ENCODE measurements around the gene SWT1.

Gene SWT1

DNA sequence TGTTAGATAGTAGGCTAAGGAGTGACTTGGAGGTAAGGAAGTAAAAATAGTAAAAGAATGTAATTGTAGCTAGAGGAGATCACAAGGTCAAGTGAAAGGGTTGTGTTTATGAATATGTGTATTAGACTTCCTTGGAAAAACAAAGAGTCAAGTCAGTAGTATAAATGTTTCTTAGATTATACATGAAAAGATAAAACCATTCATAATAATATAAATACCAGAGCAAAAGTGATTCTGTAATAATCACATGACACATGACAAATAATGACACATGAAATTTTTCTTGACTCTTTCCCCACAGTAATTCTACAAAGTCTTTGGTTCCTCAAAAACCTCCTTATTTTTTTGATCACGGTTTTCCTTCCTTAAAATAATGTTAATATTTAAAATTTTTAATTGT, 103.6 kb downstream of the SWT1 start:
- TF ChIP-seq GATA2 (IDR thresholded peaks at IDR 0.05; ENCODE audit: low read depth, low read length) (no peak), GATA3 (IDR thresholded peaks at IDR 0.05; ENCODE audit: low read depth, low read length) (no peak)

DNA sequence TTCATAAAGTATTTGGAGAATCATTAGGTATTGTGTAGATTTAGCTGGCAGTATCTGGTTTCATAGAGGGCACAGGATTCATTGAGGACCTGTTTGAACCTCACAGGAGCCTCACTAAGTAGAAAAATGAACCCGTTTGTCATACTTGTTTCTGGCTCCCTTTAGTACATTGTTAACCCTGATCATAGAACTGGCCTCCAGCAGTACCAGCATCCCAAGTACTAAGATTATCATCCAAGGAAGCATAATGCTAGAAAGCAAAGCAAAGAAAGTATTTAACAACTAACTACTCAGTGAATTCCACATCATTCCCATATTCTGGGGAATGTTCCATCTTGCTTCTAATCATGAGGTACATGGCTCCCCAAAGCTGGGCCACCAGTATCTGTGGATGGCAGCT, 105.2 kb downstream of the SWT1 start:
- TF ChIP-seq GATA3 (IDR thresholded peaks at IDR 0.05; ENCODE audit: low read depth, low read length) (no peak), GATA2 (IDR thresholded peaks at IDR 0.05; ENCODE audit: low read depth, low read length) (no peak)

DNA sequence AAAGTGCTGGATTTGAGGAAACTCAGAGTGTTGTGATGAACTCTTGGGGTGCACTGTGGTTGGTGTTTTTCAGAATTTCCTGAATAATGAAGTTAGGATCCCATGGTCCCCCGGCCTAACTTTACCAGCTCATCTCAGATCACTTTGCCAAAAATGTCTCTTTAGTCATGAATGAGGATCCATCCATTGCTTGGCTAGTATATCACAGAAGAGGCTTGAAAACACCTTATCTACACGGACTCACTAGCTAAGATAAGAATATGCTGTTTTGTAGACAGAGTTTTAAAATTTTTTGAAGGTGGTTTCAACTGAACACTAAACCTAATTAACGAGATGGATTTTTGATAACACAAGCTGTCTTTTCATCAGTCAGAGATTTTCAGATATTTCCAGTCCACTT, 106.3 kb downstream of the SWT1 start:
- TF ChIP-seq GATA3 (IDR thresholded peaks at IDR 0.05; ENCODE audit: low read depth, low read length) (no peak), GATA2 (IDR thresholded peaks at IDR 0.05; ENCODE audit: low read depth, low read length) (no peak)

DNA sequence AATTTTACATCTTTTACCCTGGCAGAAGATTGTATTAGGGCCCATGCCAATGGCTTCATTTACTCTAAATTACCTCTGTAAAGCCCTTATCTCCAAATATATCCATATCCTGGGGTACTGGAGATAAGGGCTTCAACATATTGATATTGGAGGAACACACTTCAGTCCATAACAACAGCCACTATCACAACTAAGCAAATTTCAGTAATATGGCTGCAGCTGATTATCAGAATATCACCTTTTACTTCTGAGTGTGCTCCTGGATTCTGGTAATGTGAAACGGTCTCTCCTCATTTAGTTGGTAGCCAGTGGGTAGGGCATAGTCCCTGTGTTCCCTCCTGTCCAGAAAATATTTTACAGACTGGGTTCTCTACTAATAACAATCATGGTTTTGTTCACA, 106.8 kb downstream of the SWT1 start:
- TF ChIP-seq GATA2 (IDR thresholded peaks at IDR 0.05; ENCODE audit: low read depth, low read length) (peak; percentile 59; the same call in 1 of the 2 replicates), GATA3 (IDR thresholded peaks at IDR 0.05; ENCODE audit: low read depth, low read length) (peak; percentile 34; the same call in 1 of the 2 replicates)

DNA sequence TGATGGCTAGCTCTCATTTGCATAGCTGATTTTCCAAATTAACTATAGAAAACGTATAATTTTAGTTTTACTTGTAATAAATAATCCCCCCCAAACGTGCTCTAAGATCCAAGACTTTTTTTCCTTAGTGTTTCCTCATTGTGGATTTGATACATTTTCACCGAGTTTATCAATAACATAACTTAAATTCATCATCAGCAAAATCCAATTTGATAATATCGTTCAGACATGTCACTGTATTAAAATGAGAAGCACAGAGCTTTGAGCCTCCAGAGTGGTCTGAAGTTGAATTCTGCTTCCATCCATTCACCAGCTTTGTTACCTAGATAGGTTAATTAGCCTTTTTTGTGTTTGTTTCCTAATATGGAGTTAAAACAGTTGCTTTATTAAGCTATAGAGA, 108.3 kb downstream of the SWT1 start:
- TF ChIP-seq GATA3 (IDR thresholded peaks at IDR 0.05; ENCODE audit: low read depth, low read length) (no peak), GATA2 (IDR thresholded peaks at IDR 0.05; ENCODE audit: low read depth, low read length) (no peak)

DNA sequence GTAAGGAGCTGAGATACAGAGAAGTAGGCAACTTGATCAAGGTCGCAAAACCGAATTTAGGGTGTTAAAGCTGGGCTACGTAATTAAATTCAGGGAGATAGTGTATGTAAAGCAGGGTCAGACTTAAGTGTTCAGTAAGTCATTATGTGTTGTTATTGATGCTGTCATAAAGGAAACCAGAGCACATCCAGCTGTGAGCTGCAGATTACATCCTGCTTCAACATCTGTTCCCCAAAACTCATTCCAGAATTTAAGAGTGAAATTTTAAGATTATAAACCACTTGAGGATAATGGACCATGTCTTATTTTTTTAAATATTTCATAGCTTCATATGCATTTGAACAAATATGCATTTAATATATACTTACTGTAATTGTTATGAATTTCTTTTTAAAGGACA, 110.3 kb downstream of the SWT1 start:
- no peak for TF ChIP-seq GATA3 (IDR thresholded peaks at IDR 0.05; ENCODE audit: low read depth, low read length)
- TF ChIP-seq GATA2 (IDR thresholded peaks at IDR 0.05; ENCODE audit: low read depth, low read length): no peak

DNA sequence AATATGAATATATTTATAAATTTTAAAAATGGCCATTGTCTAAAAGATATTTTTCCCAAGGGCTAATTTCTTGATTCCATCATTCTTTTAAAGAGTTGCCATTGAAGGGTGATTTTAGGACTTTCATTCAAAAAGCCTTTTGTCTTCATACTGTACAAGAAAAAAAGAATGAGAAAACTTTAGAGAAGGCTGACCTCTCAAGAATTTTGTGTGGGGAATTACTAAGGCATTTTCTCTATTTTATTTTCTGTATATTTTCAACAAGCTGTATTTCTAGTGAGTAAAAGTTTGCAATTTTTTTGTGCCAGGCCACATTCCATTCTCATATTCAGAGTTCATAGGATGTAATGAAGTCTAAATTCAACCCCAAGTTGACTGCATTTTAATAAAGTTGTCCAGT, 110.7 kb downstream of the SWT1 start:
- TF ChIP-seq GATA3 (IDR thresholded peaks at IDR 0.05; ENCODE audit: low read depth, low read length): no peak
- no peak for TF ChIP-seq GATA2 (IDR thresholded peaks at IDR 0.05; ENCODE audit: low read depth, low read length)

DNA sequence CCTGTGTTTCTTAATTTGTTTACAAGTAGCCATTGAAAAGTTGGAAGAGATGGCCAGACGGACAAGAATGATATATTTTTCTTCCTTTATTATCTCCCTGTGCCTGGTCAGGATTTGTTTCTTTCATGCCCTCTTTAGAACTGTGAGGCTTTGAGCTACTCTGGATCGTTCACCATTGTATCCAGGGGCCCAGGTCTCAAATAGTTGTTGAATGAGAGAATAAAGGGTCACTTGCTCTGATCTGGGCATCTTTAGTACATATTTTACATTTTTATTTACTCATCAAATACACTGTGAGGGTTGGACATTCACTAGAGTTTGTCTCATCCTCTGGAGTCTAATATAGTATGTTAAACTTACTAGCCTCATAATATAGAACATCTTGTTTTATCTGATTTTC, 111.4 kb downstream of the SWT1 start:
- TF ChIP-seq GATA2 (IDR thresholded peaks at IDR 0.05; ENCODE audit: low read depth, low read length) (no peak), GATA3 (IDR thresholded peaks at IDR 0.05; ENCODE audit: low read depth, low read length) (no peak)

DNA sequence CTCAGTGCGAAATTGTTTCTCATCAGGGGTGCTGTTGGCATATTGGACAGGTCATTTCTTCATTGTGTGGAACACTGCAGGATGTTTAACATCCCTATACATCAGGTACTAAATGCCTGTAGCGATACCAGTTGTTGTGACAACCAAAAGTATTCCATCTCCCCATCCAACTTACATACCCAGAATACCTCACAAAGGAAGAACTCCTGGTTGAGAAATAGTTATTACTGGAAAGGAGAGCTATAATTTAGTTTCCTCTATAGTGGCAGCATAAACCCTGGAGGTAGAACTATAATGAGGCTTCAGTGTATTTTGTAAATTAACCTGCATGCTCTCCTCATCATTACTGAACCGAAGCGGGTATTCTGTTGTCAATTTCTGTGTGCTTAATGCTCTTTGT, 115.0 kb downstream of the SWT1 start:
- no peak for TF ChIP-seq GATA3 (IDR thresholded peaks at IDR 0.05; ENCODE audit: low read depth, low read length)
- no peak for TF ChIP-seq GATA2 (IDR thresholded peaks at IDR 0.05; ENCODE audit: low read depth, low read length)

DNA sequence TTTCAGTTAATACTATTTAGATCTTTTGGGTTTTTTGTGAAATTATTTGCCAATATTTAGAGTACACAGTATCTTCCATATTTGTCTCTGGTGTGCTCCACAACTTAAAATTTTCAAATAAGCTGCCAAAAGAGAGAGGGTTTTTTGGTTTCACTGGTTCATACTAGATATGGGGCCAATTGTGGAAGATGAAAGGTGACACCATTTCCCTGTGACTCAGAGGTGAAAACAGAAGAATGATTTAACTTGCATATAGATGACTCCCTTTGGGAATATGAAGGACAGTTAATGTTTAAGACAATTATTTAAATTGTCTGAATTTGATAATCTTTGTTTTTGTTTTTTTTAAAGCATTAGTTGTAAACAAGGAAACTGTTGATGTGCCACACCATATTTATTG, 122.6 kb downstream of the SWT1 start:
- TF ChIP-seq GATA3 (IDR thresholded peaks at IDR 0.05; ENCODE audit: low read depth, low read length) (no peak), GATA2 (IDR thresholded peaks at IDR 0.05; ENCODE audit: low read depth, low read length) (no peak)

DNA sequence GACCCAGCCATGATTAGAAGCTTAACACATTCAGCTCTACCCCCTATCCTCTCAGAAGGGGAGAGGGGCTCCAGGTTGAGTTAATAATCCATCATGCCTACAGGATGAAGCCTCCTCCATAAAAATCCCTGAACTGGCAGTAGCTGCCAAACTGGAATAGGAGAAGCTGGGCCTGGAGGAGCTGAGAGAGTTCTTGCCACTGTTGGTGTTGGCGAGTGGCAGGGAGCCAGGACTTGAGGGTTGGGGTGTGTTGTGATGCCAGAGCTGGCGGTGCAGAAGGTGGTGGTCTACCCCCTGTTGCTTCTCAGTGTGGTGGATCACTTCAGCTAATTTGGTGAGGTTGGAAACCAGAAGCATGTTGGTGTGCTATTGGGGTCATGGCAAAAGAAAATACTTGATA, 123.6 kb downstream of the SWT1 start:
- TF ChIP-seq GATA2 (IDR thresholded peaks at IDR 0.05; ENCODE audit: low read depth, low read length): no peak
- TF ChIP-seq GATA3 (IDR thresholded peaks at IDR 0.05; ENCODE audit: low read depth, low read length): no peak

DNA sequence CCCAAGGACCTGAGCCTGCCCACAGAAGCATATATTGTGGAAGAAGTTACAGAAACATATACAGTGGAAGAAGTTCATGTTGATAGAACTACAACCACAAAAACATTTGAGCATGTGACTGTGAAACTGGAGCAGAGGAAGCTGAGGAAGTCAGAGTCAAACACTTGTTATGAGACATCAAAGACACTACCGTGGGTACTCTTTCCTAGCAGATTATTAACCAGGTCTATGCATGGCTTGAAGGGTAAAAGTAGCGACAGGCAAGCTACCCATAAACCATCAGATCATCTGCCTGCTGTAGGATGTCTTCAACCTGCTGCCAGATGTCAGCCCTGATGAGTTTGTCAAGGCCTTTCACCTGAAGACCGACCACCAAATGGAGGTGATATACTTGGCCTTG, 124.3 kb downstream of the SWT1 start:
- TF ChIP-seq GATA3 (IDR thresholded peaks at IDR 0.05; ENCODE audit: low read depth, low read length) (no peak), GATA2 (IDR thresholded peaks at IDR 0.05; ENCODE audit: low read depth, low read length) (no peak)

DNA sequence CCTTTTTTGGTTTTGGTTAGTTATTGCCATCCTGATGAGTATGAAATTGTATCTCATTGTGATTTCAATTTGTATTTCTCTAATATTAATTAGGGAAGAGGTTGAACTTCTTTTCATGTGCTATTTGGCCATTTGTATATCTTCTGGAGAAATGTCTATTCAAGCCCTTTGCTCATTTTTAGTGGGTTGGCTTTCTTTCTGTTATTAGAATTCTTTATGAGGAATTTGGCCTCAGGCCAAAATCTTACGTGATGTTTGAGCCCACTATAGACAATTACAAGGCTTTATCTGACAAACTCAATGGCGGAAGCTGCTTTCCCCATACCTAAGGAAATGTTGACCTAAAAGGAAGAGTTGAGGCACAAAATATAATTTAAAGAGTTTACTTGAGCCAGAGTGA, 127.1 kb downstream of the SWT1 start:
- no peak for TF ChIP-seq GATA2 (IDR thresholded peaks at IDR 0.05; ENCODE audit: low read depth, low read length)
- no peak for TF ChIP-seq GATA3 (IDR thresholded peaks at IDR 0.05; ENCODE audit: low read depth, low read length)

DNA sequence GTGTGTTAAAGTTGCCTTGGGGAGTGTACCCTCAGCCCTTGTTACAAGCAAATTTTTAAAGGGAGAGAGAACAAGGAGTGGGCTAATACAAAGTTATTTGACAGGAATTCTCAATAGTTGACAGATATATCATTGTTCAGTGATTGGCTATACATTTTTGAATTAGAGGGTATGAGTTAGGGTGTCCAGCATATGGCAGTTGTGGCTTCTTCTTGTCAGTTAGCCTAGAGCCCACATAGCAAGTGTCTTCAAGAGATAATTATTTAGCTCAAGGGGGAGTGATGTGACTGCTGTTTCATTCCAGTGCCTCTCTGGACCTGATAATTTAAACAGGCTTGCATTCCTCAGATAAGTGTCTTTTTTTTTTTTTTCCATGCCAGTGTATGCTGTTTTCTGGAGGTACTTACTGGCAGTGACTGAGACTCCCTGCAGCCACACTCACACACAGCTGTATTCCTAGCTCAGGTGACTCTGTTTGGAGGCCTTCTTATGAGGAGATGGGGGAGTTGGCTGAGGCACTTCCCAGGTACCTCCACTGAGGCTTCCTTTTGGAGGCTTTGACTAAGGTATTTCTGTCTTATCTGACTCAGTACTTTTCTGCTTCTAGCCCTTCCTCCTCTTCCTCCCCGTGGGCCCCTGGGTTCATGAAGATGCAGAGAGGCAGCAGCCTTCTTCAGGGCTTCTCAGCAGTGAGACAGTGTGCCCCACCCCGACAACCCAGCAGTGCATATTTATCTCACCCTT, 127.7 kb downstream of the SWT1 start:
- TF ChIP-seq GATA2 (IDR thresholded peaks at IDR 0.05; ENCODE audit: low read depth, low read length) (no peak), GATA3 (IDR thresholded peaks at IDR 0.05; ENCODE audit: low read depth, low read length) (no peak)

DNA sequence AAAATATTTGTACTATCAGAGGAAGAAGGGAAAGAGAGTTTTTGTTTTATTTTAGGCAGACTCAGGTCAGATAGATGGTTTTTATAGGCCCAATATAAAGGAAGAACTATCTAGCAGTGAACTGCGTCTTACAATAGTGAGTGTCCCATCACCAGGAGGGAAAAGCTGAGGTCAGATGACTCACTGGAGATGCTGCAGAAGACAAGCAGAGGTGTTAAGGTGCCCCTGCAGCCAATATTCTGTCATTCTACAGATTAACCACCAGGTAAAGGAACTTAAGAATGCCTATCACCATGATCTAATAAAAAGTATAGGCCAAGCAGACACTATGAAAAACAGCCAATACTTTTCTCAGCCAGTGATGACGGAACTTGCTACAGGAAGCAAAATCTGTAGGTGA, 130.5 kb downstream of the SWT1 start:
- no peak for TF ChIP-seq GATA3 (IDR thresholded peaks at IDR 0.05; ENCODE audit: low read depth, low read length)
- no peak for TF ChIP-seq GATA2 (IDR thresholded peaks at IDR 0.05; ENCODE audit: low read depth, low read length)

DNA sequence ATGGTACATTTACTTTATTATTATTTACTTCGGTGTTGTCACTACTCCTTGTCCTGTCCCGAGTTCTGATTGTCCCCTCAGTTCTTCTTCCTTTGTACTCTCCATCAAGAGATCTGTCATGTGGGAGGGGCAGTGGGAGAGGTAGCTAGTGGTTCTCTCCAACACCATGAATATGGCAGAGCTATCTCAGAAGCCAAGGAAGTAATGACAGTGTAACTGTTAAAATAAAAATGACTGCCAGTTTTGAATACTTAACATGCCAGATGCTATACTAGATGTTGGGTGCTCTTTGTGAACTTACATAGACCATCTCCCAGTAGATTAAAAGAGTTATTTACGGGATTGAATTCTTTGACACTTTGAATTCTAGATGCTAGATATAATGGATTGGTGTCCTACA, 131.5 kb downstream of the SWT1 start:
- TF ChIP-seq GATA2 (IDR thresholded peaks at IDR 0.05; ENCODE audit: low read depth, low read length) (no peak), GATA3 (IDR thresholded peaks at IDR 0.05; ENCODE audit: low read depth, low read length) (no peak)
